Measurements from ENCODE around the gene PRND. TPM values are rescaled to one million over a fixed set of nuclear protein-coding genes. Genes with fewer than 3 reads are reported as not detected.

Gene PRND
- total and polyA plus RNA-seq, 2 of the 13 experiments (the other 11 are each of a cell fraction or from before 2014, with no cell fraction given): not detected

- TF ChIP-seq E2F5 (CRISPR knock-in tag; conservative IDR thresholded peaks at IDR 0.05) (no peak), RORA (CRISPR knock-in tag; IDR thresholded peaks at IDR 0.05) (no peak), HIC2 (CRISPR knock-in tag; IDR thresholded peaks at IDR 0.05; ENCODE audit: low read depth) (no peak), MAFF (IDR thresholded peaks at IDR 0.05; ENCODE audit: low read depth, low read length) (no peak), CREM (IDR thresholded peaks at IDR 0.05) (no peak), CREM (CRISPR knock-in tag; IDR thresholded peaks at IDR 0.05) (no peak), ZNF678 (CRISPR knock-in tag; IDR thresholded peaks at IDR 0.05) (no peak), ZNF530 (CRISPR knock-in tag; IDR thresholded peaks at IDR 0.05; ENCODE audit: low read depth) (no peak), PCBP2 (optimal IDR thresholded peaks at IDR 0.05; ENCODE audit: low read depth, low read length, poor library complexity, severe bottlenecking) (no peak), MTERF4 (CRISPR knock-in tag; IDR thresholded peaks at IDR 0.05) (0 out of 2 replicates have a peak, but pooled peaks have one; percentile 24), AGO1 (IDR thresholded peaks at IDR 0.05; ENCODE audit: low read depth, low read length, poor library complexity, severe bottlenecking) (peak; percentile 35), ZNF737 (CRISPR knock-in tag; IDR thresholded peaks at IDR 0.05; ENCODE audit: borderline replicate concordance) (0 out of 2 replicates have a peak, but pooled peaks have one; percentile 83), MED8 (CRISPR knock-in tag; IDR thresholded peaks at IDR 0.05; ENCODE audit: insufficient replicate concordance) (no peak), NONO (IDR thresholded peaks at IDR 0.05) (no peak), NONO (CRISPR knock-in tag; conservative IDR thresholded peaks at IDR 0.05) (no peak), SYNCRIP (IDR thresholded peaks at IDR 0.05; ENCODE audit: insufficient read depth, low read depth, low read length) (no peak), ATF1 (CRISPR knock-in tag; IDR thresholded peaks at IDR 0.05) (no peak), SIX4 (CRISPR knock-in tag; IDR thresholded peaks at IDR 0.05) (no peak), IKZF4 (CRISPR knock-in tag; IDR thresholded peaks at IDR 0.05; ENCODE audit: borderline replicate concordance, low read depth, not compliant biosample characterization) (no peak), DR1 (CRISPR knock-in tag; IDR thresholded peaks at IDR 0.05) (no peak), ZBTB38 (CRISPR knock-in tag; IDR thresholded peaks at IDR 0.05) (peak; percentile 37; the same call in 1 of the 2 replicates), FOXC1 (CRISPR knock-in tag; IDR thresholded peaks at IDR 0.05; ENCODE audit: borderline replicate concordance) (0 out of 2 replicates have a peak, but pooled peaks have one; percentile 6), HDAC1 (CRISPR knock-in tag; IDR thresholded peaks at IDR 0.05) (no peak), ARHGAP35 (CRISPR knock-in tag; IDR thresholded peaks at IDR 0.05; ENCODE audit: borderline replicate concordance) (no peak), ZNF549 (CRISPR knock-in tag; IDR thresholded peaks at IDR 0.05) (no peak), HNRNPL (IDR thresholded peaks at IDR 0.05; ENCODE audit: low read depth, low read length) (peak; percentile 80), ARNTL (CRISPR knock-in tag; IDR thresholded peaks at IDR 0.05) (no peak), GATA4 (IDR thresholded peaks at IDR 0.05; ENCODE audit: borderline replicate concordance, low read depth) (no peak), CHD2 (IDR thresholded peaks at IDR 0.05; ENCODE audit: low read depth, low read length) (no peak), ZNF460 (CRISPR knock-in tag; IDR thresholded peaks at IDR 0.05; ENCODE audit: borderline replicate concordance) (no peak)
Measured at GRCh38 chr20:4776079-4776630, 54.4 kb downstream of the PRND start (continued).

All from HepG2 (cell line).